Gastrocnemius medialis (tissue), 4 donors: Measurements from ENCODE around the gene CIAO3.

Experiments used
- CTCF ChIP-seq, 5 experiments: fragments of 450-650 bp in 3 of 5; fragments of 200-600 bp in 2 of 5; sonication (generic) in 2 of 5; IDR thresholded peaks in 4 of 5; conservative IDR thresholded peaks in 1 of 5; 1 replicate in 4 of 5; 2 replicates in 1 of 5; pipeline ENCODE4 v1.5.1; 2016 to 2019; ENCODE audit warnings: antibody characterized with exemption in 5 of 5, mild to moderate bottlenecking in 3 of 5, moderate library complexity in 3 of 5
- POLR2A ChIP-seq, 2 donors: fragments of 450-650 bp; IDR thresholded peaks; one replicate each; pipeline ENCODE4 v1.6.1; 2017; ENCODE audit warnings: antibody characterized with exemption in 2 of 2, mild to moderate bottlenecking in 2 of 2, moderate library complexity in 2 of 2

GRCh38 chr16:764184-764750, 23.5 kb upstream of the CIAO3 start:
- TF ChIP-seq CTCF (IDR thresholded peaks at IDR 0.05 in 4 of 5, conservative IDR thresholded peaks at IDR 0.05 in 1 of 5) (no peak), POLR2A (IDR thresholded peaks at IDR 0.05) (no peak)
